ENCODE measurements around the gene OSBPL5. TPM values are rescaled to one million over a fixed set of nuclear protein-coding genes. Genes with fewer than 3 reads are reported as not detected.

OSBPL5 gene
- total and polyA plus RNA-seq, 9 of the 15 experiments (the other 6 are each of a cell fraction or from before 2014, with no cell fraction given): 0.06 to 14.8 (median 3.2) TPM

DNA sequence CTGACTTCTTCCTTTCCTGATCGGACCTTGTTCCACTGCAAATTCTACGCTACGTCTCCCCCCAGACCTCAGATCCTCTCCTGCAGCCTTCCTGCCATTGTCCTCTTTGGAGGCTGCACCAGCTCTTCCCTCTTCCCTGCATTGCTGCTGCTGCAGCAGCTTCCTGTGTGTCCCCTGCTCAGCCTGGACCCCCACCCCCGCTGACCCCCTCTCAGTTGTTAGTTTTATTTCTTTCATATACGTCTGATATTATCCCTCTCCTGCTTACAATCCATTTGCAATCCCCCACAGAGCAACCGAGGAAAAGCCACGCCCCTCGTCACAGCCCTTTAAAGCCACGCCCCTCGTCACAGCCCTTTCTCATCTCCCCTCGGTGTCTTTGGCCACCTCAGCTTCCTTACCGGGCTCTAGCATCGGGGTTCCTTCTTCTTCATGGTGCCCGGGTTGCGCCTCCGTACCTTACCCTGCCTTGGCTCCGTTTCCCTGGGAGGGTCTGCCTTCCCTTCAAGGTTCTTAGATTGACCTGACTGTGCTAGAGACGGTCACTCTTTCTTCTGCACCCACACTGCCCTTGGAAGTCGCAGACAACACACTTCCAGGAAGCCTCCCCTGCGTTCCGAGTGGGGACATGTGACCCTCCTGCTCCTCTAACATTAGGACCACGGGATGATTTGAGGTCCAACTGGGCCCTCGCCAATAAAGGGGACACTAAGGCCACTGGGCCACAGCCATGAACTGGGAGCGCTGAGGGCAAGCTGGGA, 48.7 kb upstream of the OSBPL5 start (continued):
- TF ChIP-seq ARNT (IDR thresholded peaks at IDR 0.05) (no peak), FOXP1 (CRISPR knock-in tag; IDR thresholded peaks at IDR 0.05) (no peak), ZNF780A (CRISPR knock-in tag; IDR thresholded peaks at IDR 0.05) (no peak), ETV5 (CRISPR knock-in tag; IDR thresholded peaks at IDR 0.05; ENCODE audit: low read depth) (no peak), WHSC1 (IDR thresholded peaks at IDR 0.05; ENCODE audit: low read length) (no peak), ZBTB8A (IDR thresholded peaks at IDR 0.05; ENCODE audit: partially characterized antibody) (no peak)
- TF ChIP-seq, protein P1, sequence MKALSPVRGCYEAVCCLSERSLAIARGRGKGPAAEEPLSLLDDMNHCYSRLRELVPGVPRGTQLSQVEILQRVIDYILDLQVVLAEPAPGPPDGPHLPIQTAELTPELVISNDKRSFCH (CRISPR knock-in tag; IDR thresholded peaks at IDR 0.05): no peak
- TF ChIP-seq, protein P1 (tag; IDR thresholded peaks at IDR 0.05): no peak
- TF ChIP-seq, protein P2, sequence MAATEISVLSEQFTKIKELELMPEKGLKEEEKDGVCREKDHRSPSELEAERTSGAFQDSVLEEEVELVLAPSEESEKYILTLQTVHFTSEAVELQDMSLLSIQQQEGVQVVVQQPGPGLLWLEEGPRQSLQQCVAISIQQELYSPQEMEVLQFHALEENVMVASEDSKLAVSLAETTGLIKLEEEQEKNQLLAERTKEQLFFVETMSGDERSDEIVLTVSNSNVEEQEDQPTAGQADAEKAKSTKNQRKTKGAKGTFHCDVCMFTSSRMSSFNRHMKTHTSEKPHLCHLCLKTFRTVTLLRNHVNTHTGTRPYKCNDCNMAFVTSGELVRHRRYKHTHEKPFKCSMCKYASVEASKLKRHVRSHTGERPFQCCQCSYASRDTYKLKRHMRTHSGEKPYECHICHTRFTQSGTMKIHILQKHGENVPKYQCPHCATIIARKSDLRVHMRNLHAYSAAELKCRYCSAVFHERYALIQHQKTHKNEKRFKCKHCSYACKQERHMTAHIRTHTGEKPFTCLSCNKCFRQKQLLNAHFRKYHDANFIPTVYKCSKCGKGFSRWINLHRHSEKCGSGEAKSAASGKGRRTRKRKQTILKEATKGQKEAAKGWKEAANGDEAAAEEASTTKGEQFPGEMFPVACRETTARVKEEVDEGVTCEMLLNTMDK (IDR thresholded peaks at IDR 0.05; ENCODE audit: borderline replicate concordance, insufficient read depth, low read depth, low read length, poor library complexity, severe bottlenecking): no peak
- TF ChIP-seq, protein P3, sequence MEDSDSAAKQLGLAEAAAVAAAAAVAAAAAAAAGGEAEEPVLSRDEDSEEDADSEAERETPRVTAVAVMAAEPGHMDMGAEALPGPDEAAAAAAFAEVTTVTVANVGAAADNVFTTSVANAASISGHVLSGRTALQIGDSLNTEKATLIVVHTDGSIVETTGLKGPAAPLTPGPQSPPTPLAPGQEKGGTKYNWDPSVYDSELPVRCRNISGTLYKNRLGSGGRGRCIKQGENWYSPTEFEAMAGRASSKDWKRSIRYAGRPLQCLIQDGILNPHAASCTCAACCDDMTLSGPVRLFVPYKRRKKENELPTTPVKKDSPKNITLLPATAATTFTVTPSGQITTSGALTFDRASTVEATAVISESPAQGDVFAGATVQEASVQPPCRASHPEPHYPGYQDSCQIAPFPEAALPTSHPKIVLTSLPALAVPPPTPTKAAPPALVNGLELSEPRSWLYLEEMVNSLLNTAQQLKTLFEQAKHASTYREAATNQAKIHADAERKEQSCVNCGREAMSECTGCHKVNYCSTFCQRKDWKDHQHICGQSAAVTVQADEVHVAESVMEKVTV (CRISPR knock-in tag; IDR thresholded peaks at IDR 0.05): no peak
